HepG2 (cell line): ENCODE results near the gene PYCR2. TPM values are rescaled to one million over a fixed set of nuclear protein-coding genes. Genes with fewer than 3 reads are reported as not detected.

Experiments used
- FOSL2 ChIP-seq: sonication (generic); formaldehyde crosslinking; IDR thresholded peaks from 2 replicates; pipeline ENCODE4 v1.4.0; 2020; ENCODE audit warnings: missing genetic modification reagents
- GTF2F1 ChIP-seq: fragments of 150-350 bp; IDR thresholded peaks from 2 replicates; pipeline ENCODE4 v1.6.1; 2014; ENCODE audit warnings: low read length
- HNRNPH1 ChIP-seq: fragments of 200-400 bp; formaldehyde crosslinking; optimal IDR thresholded peaks from 2 replicates; pipeline ENCODE3; 2017; ENCODE audit warnings: mild to moderate bottlenecking, low read depth, low read length
- ISX ChIP-seq: sonication (generic); formaldehyde crosslinking; conservative IDR thresholded peaks from 2 replicates; pipeline ENCODE4 v1.5.0; 2020; ENCODE audit warnings: missing genetic modification reagents
- MIER2 ChIP-seq: IDR thresholded peaks from 2 replicates; pipeline ENCODE4 v1.6.1; 2016; ENCODE audit warnings: missing biosample characterization, missing genetic modification reagents
- MXD4 ChIP-seq: IDR thresholded peaks from 2 replicates; pipeline ENCODE4 v1.6.1; 2016; ENCODE audit warnings: mild to moderate bottlenecking, missing biosample characterization, missing genetic modification reagents
- SOX5 ChIP-seq: IDR thresholded peaks from 2 replicates; pipeline ENCODE4 v1.6.1; 2016; ENCODE audit warnings: borderline replicate concordance
- TGIF2 ChIP-seq: IDR thresholded peaks from 2 replicates; pipeline ENCODE4 v1.6.1; 2016; ENCODE audit warnings: control low read depth, missing compliant biosample characterization
- ZNF253 ChIP-seq: sonication (generic); formaldehyde crosslinking; IDR thresholded peaks from 2 replicates; pipeline ENCODE4 v1.8.0; 2022; ENCODE audit warnings: mild to moderate bottlenecking, missing genetic modification reagents, borderline replicate concordance
- polyA plus RNA-seq, 8 experiments: library from polyadenylated mRNA; depleted of rRNA in 3 of 8; stranded (reverse) in 7 of 8; unstranded in 1 of 8; fragments of >200 nt; fragmentation: Illumina TruSeq in 4 of 8; extraction: Trizol in 4 of 8; gene quantifications; 2 replicates each; pipeline versions ENCODE4 v1.2.1 to v1.2.3, GENCODE V29; 2011 to 2016; ENCODE audit warnings: low read depth in 4 of 8, missing spikeins in 1 of 8, mixed read lengths in 1 of 8; ENCODE audit not compliant: insufficient read depth in 1 of 8
- total RNA-seq, 5 experiments: library from RNA; depleted of rRNA; stranded (reverse); fragments of >200 nt; fragmentation: Illumina TruSeq; extraction: Trizol; gene quantifications; 2 replicates each; pipeline ENCODE4 v1.2.3, GENCODE V29; 2016; ENCODE audit warnings: low read depth in 1 of 5
- TF ChIP-seq, protein P1 (sequence below): sonication (generic); formaldehyde crosslinking; IDR thresholded peaks from 2 replicates; pipeline ENCODE4 v1.4.0; 2020; ENCODE audit warnings: mild to moderate bottlenecking, missing genetic modification reagents
- TF ChIP-seq, protein P2 (sequence below): sonication (generic); formaldehyde crosslinking; IDR thresholded peaks from 2 replicates; pipeline ENCODE4 v1.4.0; 2020; ENCODE audit warnings: mild to moderate bottlenecking, missing genetic modification reagents
- TF ChIP-seq, protein P3 (sequence below): sonication (generic); formaldehyde crosslinking; IDR thresholded peaks from 2 replicates; pipeline ENCODE4 v1.4.0; 2020; ENCODE audit warnings: missing genetic modification reagents
- TF ChIP-seq, protein P4 (sequence below): sonication (generic); formaldehyde crosslinking; IDR thresholded peaks from 2 replicates; pipeline ENCODE4 v1.8.0; 2022; ENCODE audit warnings: mild to moderate bottlenecking, missing genetic modification reagents
- TF ChIP-seq, protein P5 (sequence below): sonication (generic); formaldehyde crosslinking; IDR thresholded peaks from 2 replicates; pipeline ENCODE4 v1.4.0; 2020; ENCODE audit warnings: missing genetic modification reagents, borderline replicate concordance
- TF ChIP-seq, protein P6 (sequence below): sonication (generic); formaldehyde crosslinking; IDR thresholded peaks from 2 replicates; pipeline ENCODE4 v1.4.0; 2020; ENCODE audit warnings: mild to moderate bottlenecking, missing genetic modification reagents

The PYCR2 gene
- total and polyA plus RNA-seq, 2 of the 13 experiments (the other 11 are each of a cell fraction or from before 2014, with no cell fraction given): 47.2 to 47.8 TPM

DNA sequence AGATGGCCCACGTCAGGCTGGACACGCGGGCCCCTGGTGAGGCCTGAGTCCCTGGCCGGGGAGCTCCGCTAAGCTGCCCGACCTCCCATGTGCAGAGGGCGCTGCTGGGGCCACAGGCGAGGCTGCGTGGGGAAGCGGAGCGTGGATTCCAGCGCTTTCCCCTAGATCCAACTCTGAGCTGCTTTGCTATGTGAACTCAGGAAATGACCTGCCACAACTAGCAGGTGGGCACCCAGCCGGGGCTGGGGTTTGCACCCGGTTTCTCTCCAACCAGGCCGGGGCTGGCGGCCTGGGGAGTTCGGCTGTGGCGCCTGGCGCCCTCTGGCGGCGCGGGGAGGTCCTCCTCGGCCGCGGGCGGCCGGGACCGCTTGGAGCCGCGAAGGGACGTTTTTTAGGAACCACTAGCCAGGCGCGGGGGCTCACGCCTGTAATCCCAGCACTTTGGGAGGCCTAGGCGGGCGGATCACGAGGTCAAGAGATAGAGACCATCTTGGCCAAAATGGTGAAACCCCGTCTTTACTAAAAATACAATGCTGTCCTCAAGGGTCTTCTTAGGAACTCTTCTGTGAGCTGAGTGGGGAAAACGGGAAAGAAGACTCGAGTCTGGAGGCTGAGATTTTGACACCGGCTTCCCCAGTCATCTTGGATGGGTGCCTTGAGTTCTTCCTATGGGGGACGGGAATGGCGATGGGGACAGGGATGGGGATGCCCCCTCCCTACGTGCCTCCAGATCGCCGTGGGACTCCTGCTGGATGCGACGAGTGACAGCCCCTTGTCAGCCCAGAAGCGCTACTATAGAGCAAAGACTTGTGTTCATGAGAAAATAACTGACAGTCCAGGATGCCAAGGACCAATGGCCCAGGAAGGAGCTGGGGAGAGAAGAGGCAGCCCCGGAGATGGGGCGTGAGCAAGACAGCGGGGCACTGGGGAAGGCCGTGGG, 12.6 kb downstream of the PYCR2 start (continued):
- TF ChIP-seq, protein P1, sequence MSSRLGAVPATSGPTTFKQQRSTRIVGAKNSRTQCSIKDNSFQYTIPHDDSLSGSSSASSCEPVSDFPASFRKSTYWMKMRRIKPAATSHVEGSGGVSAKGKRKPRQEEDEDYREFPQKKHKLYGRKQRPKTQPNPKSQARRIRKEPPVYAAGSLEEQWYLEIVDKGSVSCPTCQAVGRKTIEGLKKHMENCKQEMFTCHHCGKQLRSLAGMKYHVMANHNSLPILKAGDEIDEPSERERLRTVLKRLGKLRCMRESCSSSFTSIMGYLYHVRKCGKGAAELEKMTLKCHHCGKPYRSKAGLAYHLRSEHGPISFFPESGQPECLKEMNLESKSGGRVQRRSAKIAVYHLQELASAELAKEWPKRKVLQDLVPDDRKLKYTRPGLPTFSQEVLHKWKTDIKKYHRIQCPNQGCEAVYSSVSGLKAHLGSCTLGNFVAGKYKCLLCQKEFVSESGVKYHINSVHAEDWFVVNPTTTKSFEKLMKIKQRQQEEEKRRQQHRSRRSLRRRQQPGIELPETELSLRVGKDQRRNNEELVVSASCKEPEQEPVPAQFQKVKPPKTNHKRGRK: no peak
- TF ChIP-seq, protein P2, sequence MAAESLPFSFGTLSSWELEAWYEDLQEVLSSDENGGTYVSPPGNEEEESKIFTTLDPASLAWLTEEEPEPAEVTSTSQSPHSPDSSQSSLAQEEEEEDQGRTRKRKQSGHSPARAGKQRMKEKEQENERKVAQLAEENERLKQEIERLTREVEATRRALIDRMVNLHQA: no peak
- TF ChIP-seq, protein P3, sequence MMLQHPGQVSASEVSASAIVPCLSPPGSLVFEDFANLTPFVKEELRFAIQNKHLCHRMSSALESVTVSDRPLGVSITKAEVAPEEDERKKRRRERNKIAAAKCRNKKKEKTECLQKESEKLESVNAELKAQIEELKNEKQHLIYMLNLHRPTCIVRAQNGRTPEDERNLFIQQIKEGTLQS: no peak
- TF ChIP-seq MXD4 (no peak), MIER2 (CRISPR knock-in tag) (no peak), ISX (no peak), GTF2F1 (no peak), TGIF2 (CRISPR knock-in tag) (no peak), HNRNPH1 (no peak), SOX5 (CRISPR knock-in tag) (no peak), FOSL2 (no peak), ZNF253 (CRISPR knock-in tag) (no peak)
- TF ChIP-seq, protein P4, sequence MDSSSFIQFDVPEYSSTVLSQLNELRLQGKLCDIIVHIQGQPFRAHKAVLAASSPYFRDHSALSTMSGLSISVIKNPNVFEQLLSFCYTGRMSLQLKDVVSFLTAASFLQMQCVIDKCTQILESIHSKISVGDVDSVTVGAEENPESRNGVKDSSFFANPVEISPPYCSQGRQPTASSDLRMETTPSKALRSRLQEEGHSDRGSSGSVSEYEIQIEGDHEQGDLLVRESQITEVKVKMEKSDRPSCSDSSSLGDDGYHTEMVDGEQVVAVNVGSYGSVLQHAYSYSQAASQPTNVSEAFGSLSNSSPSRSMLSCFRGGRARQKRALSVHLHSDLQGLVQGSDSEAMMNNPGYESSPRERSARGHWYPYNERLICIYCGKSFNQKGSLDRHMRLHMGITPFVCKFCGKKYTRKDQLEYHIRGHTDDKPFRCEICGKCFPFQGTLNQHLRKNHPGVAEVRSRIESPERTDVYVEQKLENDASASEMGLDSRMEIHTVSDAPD (CRISPR knock-in tag): no peak
- TF ChIP-seq, protein P5, sequence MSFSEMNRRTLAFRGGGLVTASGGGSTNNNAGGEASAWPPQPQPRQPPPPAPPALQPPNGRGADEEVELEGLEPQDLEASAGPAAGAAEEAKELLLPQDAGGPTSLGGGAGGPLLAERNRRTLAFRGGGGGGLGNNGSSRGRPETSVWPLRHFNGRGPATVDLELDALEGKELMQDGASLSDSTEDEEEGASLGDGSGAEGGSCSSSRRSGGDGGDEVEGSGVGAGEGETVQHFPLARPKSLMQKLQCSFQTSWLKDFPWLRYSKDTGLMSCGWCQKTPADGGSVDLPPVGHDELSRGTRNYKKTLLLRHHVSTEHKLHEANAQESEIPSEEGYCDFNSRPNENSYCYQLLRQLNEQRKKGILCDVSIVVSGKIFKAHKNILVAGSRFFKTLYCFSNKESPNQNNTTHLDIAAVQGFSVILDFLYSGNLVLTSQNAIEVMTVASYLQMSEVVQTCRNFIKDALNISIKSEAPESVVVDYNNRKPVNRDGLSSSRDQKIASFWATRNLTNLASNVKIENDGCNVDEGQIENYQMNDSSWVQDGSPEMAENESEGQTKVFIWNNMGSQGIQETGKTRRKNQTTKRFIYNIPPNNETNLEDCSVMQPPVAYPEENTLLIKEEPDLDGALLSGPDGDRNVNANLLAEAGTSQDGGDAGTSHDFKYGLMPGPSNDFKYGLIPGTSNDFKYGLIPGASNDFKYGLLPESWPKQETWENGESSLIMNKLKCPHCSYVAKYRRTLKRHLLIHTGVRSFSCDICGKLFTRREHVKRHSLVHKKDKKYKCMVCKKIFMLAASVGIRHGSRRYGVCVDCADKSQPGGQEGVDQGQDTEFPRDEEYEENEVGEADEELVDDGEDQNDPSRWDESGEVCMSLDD (CRISPR knock-in tag): no peak
- TF ChIP-seq, protein P6, sequence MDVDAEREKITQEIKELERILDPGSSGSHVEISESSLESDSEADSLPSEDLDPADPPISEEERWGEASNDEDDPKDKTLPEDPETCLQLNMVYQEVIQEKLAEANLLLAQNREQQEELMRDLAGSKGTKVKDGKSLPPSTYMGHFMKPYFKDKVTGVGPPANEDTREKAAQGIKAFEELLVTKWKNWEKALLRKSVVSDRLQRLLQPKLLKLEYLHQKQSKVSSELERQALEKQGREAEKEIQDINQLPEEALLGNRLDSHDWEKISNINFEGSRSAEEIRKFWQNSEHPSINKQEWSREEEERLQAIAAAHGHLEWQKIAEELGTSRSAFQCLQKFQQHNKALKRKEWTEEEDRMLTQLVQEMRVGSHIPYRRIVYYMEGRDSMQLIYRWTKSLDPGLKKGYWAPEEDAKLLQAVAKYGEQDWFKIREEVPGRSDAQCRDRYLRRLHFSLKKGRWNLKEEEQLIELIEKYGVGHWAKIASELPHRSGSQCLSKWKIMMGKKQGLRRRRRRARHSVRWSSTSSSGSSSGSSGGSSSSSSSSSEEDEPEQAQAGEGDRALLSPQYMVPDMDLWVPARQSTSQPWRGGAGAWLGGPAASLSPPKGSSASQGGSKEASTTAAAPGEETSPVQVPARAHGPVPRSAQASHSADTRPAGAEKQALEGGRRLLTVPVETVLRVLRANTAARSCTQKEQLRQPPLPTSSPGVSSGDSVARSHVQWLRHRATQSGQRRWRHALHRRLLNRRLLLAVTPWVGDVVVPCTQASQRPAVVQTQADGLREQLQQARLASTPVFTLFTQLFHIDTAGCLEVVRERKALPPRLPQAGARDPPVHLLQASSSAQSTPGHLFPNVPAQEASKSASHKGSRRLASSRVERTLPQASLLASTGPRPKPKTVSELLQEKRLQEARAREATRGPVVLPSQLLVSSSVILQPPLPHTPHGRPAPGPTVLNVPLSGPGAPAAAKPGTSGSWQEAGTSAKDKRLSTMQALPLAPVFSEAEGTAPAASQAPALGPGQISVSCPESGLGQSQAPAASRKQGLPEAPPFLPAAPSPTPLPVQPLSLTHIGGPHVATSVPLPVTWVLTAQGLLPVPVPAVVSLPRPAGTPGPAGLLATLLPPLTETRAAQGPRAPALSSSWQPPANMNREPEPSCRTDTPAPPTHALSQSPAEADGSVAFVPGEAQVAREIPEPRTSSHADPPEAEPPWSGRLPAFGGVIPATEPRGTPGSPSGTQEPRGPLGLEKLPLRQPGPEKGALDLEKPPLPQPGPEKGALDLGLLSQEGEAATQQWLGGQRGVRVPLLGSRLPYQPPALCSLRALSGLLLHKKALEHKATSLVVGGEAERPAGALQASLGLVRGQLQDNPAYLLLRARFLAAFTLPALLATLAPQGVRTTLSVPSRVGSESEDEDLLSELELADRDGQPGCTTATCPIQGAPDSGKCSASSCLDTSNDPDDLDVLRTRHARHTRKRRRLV (CRISPR knock-in tag): no peak
